GM12872 (cell line): ENCODE measurements around the gene PRLR.

Experiments
- CTCF ChIP-seq: IDR thresholded peaks from 3 replicates; pipeline ENCODE4 v1.5.1; 2011; ENCODE audit warnings: low read depth, mild to moderate bottlenecking, low read length, moderate library complexity; ENCODE audit not compliant: insufficient read depth

The PRLR gene

GRCh38 chr5:35164860-35165542, 65.3 kb downstream of the PRLR start:
- no peak for TF ChIP-seq CTCF

- TF ChIP-seq CTCF: no peak
These were observed 66.6 kb downstream of the PRLR start for GRCh38 chr5:35163710-35164033.

- TF ChIP-seq CTCF: no peak
These were observed 67.2 kb downstream of the PRLR start for GRCh38 chr5:35162848-35163709.

- TF ChIP-seq CTCF: no peak
These were observed 68.5 kb downstream of the PRLR start for GRCh38 chr5:35161652-35162273.

GRCh38 chr5:35160486-35161116, 69.7 kb downstream of the PRLR start:
- no peak for TF ChIP-seq CTCF

- TF ChIP-seq CTCF: no peak
These were observed 70.9 kb downstream of the PRLR start for GRCh38 chr5:35159370-35159742.

GRCh38 chr5:35158622-35159369, 71.5 kb downstream of the PRLR start:
- no peak for TF ChIP-seq CTCF
